HG03025 (cell line): ENCODE results near the gene PTPN14.
"Not testable (repeated sequence)": the region's sequence is repeated elsewhere in the genome, so short reads cannot be mapped to it uniquely, and the experiment has no call there.

ENCODE experiments used
- ATAC-seq: cut with Tn5 transposase; IDR thresholded peaks from one replicate; pipeline ENCODE4 v1.9.1; 2021; ENCODE audit warnings: mild to moderate bottlenecking, moderate library complexity; ENCODE audit not compliant: unreplicated experiment, low FRiP score

The PTPN14 gene

DNA sequence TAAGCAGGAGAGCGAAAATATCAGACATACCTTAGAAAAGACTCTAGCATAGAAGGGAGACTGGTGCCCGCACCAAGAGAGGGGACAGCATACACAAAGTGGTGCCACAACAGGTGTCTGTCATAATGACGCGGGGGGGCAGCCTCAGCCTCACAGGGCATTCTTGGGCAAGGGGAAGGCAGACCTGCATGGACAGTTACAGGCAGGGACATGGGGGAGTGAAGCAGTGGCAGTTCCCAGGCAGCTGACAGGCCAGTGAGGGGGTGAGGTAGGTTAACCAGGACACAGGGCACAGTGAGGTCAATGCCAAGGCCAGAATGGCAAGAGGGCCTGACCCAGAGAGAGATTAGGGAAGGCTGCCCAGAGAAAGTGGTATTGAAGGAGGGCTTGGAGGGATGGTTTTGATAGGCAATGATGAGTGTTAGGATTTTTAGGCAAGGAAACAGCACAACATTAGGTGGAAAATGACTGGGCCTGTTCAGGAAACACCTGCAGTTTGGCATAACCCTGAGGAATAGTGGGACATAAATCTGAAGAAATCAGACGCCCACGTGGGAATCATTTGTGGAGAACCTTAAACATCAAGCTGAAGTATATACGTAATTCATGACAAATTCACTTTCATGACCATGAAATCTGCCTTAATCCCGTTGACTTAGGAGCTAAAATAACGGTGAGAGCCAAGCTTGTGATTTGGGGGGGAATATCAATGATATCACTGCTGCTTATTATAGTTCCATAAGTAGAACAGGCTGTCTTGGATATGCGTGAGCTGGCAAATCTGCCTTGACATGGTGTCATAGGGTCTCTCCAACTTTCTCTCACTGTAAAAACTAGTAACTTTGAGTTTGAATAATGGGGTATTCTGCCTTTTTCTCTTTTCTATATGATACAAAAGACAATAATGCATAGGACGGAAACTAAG lies 8.9 kb downstream of the PTPN14 start:
- no peak for ATAC-seq

DNA sequence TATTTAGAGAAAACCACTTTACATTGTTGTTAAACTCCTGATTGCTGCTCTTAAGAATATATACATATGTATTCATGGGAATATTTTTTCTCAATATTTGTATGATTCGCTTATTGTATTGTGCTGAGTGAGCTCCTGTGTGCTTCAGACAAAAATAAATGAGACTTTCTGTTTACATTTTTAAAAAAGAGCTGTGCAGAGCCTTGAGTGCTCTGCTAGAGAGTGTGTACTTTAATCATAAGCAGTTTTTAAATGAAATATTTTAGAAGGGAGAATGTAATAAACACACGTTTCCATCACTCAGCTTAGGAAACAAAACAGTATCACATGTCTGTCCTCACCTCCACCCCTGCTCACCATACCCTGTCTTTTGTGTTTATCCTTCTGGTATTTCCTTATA lies 9.7 kb downstream of the PTPN14 start:
- no peak for ATAC-seq

DNA sequence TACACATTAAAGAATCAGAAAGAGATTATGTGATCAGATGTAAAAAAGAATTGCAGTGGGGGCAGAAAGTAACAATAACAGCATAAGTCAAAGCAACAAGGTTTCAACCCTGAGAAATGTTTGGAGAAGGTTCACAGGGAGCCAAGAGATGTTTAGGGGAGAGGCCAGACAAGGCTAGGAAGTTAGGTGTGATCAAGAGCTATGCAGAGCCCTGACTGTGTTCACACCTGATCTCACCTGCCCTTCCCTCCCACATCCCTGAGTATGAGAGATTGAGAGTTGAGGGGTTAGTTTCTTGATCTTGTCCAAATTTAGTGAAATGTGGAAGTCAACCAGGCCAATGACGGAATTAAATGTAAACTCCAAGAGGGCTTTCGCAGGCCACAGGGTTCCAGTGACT lies 10.2 kb downstream of the PTPN14 start:
- no peak for ATAC-seq

DNA sequence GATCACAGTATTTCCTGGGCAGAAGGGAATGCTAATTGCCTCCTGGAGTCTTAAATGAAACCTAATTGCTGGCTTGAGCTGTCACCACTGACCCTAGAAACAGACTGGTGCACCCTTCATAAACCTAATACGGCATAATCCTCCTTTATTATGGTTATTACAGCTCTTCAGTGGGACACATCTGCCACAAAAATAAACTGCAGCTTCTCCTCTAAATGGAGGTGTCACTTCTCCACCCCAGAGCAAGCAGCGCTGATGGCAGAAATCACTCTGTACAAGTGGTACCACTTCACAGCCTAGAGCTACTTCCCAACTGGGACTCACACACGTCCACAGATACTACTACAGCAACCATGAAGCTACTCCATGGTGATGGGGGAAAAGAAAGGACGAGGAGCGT lies 11.1 kb downstream of the PTPN14 start:
- no peak for ATAC-seq

DNA sequence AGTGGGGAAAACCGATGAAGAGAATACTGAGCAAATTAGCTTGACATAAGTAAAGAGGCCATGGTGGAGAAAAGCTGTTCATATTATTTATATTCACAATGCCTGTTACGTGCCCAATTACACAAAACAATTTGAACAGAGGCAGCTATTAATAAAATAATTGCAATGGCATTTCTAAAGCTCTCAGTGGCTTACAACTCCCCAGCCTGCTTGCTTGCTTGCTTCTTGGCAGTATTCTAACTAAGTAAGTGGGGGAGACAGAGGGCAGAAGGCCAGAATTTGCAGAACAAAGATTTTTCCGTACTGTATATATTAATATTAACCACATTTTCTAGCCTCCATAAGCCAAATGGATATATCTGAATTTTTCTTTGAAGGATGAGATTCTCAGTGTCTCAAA lies 12.9 kb downstream of the PTPN14 start:
- no peak for ATAC-seq

DNA sequence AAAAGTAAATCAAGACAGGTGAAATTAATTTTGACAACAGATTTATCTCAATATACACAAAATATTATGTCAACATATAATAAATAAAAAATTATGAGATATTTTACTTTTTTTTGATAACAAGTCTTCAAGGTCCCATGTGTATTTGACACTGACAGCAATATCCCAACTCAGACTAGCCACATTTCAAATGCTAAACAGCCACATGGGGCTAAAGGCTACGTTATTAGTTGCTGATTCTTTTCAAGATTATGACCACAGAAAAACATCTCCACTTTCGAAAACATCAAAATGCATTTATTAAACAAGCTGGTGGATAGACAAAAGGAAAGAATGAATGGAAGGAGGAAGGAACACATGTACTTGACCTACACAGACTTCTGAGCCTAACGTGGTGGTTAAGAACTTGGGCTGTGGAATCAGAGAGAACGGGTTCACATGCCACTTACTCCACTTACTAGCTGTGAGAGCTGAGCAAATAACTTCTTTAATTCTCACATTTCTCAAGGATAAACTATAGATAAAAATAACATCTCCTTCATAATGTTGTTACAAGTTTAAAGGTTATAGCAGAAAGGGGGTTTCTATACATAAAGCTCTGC lies 13.4 kb downstream of the PTPN14 start:
- no peak for ATAC-seq

DNA sequence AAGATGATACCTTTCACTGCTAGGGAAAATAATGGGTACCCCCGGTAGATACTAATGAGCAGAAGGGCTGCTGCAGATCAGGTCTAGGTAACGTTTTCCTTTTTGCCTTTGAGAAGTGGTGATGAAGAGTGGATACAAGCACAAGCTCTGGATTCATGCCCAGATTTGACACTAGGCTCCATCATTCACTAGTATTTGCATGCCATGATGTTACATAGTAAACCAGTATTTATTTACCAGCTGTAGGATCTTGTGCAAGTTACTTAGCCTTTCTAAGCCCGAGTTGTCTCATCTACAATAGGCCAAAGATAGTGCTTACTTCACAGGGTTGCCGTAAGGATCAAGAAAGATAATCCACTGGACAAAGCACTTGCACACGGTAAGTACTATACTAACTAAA lies 14.2 kb downstream of the PTPN14 start:
- ATAC-seq = no peak

DNA sequence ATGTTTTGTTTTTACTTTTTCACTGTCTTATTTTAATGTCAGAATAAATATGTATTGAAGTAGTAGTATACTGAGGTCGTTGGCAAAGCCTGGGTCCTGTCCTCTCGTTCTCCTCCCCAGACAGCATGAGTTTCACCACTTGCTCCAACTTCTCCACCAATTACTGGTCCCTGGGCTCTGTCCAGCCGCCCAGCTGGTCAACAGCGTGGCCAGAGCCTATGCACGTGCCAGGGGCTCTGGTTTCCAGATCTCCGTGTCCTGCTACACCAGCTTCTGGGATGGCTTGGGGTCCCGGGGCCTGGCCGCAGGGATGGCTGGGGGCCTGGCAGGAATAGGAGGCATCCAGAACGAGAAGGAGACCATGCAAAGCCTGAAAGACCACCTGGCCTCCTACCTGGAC lies 19.3 kb downstream of the PTPN14 start:
- ATAC-seq = no peak

DNA sequence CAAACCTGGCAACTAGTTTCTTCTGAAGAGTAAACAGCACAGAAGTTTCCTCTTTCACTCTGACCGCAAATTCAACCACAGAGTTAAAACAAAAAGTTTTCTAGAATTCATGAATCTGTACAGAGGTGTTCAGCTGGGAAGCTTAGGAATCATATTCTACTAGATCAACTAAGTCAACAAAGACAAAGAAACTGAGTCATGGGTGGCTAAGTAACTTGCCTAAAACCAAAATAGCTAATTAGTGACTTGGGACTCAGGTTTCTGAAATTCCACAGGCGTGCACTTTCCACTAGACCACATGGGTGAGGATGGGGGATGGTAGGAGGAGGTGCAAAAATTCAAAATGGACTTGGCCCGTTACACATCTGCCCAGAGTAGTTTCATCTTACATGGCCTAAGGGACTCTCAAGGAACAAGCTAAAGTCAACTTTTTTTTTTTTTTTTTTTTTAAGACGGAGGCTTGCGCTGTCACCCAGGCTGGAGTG lies 25.8 kb downstream of the PTPN14 start:
- ATAC-seq = no peak

DNA sequence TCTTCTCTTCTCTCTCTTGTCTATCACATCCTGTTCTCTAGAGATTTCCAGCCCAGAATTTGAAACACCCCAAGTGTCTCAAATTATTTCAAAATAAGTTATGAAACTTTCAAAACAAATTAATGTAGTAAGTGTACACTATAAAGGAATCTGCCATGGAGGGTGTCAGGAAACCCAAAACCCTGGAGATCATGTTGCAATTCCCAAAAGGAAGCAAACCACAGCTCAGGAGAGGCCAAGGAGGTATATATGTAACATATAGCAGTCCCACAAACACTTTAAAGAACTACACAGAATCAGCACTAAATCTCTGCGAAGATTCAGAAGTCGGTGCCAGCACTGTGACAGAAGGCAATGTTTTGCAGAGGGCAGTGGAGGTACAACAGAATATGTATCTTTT lies 26.6 kb downstream of the PTPN14 start:
- no peak for ATAC-seq

DNA sequence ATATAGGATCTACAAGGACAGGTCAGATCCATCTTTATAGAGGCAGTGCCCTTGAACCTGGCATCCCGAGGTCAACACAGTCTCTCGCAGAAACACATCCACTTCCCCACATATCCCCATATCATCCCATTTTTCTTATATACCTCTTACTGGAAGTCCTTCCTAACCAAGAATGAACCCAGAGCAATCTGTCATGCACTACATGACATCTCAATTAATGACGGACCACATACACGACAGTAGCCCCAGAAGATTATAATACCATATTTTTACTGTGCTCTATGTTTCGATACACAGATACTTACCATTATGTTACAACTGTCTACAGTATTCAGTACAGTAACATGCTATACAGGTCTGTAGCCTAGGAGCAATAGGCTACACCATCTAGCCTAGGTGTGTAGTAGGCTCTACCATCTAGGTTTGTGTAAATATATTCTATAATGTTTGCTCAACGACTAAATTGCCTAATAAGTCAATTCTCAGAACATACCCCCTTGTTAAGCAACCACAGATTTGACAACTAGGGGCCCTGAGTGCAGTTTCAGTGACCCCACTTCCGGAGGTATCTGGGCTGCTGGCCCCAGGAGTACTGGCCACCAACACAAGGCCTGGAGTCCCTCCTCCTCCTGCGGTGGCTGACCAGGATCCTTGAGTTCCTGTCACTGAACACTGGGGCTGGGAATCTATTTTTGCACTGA lies 28.1 kb downstream of the PTPN14 start:
- ATAC-seq = no peak

DNA sequence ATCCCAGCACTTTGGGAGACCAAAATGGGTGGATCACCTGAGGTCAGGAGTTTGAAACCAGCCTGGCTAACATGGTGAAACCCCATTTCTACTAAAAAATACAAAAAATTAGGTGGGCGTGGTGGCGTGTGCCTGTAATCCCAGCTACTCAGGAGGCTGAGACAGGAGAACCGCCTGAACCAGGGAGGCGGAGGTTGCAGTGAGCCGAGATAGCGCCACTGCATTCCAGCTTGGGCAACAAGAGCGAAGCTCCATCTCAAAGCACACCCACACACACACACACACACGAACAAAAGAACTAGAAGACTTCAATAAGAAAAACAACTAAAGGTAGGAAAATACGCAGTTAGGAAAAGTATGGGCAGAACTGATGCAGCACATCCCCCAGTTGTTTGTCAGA lies 29.9 kb downstream of the PTPN14 start:
- ATAC-seq = not testable (repeated sequence)

DNA sequence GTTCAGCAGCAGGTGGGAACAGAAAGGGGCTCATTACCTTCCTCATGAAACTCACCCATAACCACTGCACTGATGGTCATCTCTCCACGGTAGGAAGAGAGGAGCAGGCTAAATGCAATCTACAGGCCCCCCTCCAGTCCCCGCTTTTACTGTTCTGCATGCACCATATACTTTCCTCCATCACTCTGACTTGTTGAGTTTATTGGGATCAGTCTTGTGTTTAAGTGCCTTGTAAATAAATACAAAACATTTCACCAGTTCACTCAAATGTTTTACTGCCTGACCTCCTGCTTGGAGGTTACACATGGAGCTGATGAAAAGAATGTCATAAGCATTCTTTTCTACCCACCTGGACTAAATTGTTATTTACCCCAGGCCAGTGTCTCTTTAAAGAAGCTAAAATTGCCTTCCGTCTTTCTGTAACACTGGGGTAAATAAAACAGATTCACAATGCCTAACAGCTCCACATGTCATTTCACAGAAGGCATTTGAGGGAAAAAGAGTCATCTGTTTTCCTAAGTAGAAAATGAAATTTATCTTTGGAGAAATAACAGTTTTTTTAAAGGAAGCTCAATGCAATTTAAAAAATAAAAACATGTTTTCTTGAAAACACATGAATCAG lies 30.7 kb downstream of the PTPN14 start:
- ATAC-seq = no peak

DNA sequence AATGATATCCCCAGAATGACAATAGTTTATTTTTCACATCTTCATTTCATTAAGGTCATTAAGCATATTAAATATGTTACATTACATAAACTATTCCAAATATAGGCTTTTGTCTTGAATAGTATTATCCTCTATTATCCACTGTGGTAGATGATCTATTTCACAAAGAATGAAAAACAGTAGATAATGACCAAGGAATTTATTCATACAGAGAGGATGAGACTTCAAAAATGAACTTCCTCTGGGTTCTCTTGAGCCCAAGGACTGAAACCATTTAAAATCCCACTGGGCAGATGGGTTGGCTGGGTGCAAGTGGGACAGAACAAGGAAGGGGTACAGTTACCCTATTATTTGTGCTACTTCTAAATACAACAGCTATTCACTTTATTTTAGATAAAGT lies 33.0 kb downstream of the PTPN14 start:
- ATAC-seq = no peak

DNA sequence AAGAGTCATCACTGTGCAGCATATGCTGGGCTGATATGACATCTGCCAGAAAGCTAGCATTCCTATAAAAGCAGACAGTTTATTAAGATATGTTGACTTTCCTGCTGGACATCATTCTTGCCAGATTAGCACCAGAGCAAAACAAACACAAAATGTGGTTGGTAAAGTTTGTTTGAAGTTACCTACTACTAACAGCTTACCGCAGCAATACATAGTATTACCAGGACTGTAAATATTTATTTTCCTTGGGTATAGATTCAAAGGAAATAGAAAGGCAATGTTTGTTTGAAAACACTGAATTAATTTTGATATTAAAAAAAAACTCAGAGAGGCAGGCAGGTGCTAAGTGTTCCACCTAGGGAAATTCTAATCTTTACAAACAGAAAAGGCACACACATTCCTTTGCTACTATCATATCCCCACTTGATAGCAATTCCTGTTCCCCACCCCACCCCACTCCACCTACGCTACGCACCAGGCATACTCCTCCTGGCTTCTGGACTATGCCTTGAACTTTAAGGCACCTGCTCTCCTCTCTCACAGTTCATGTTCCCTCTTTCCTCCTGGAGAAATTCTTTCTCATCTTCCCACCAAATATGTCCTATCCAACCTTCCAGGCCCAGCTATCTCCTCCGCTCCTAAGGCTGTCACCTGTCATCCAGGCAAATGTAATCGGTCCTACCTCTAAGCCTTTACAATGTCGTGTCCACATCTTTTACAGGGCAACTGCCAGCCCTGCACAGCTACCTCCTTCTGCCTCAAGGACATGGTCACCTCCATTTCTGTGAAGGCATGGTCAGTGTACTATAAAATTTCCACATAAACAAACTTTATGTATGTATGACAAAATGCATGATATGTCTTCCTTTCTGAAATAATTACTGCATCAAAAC lies 34.7 kb downstream of the PTPN14 start:
- no peak for ATAC-seq

DNA sequence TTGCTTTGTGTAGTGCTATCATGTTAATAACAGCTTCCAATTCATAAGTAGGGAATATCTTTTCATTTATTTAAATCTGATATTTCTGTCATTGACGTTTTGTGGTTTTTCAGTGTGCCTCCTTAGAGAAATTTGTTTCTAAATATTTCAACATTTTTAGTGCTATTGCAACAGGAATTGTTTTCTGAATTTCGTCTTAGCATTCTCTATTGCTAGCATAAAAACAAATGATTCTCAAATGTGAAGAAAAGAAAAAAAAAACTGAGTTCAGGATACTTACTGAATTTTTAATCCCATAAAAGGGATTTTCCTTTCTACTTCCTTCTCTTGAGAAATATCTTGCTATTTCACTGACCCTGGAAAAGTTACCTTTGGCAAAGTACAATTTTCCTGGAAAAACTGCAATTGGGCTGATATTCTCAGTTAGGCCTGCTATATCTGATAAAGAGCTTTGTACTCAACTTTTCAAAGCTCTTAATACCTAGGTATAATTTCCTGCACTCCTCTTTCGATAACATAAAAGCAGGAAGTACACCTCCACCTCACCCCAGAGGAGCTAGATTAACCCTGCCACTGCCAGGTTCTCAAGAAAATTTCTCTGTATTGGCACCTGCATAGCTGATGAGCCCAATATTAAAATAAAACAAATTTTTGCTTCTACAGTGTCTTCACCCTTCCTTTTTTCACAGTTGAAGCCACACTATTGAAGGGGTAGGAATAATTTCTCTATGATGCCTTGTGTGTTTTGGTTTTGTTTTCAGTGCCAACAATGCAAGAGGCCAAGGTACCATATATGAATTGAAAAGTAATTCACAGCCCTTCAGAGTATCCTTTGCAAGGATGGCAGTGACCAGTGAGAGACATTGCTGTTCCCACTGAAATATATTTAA lies 35.6 kb downstream of the PTPN14 start:
- no peak for ATAC-seq

DNA sequence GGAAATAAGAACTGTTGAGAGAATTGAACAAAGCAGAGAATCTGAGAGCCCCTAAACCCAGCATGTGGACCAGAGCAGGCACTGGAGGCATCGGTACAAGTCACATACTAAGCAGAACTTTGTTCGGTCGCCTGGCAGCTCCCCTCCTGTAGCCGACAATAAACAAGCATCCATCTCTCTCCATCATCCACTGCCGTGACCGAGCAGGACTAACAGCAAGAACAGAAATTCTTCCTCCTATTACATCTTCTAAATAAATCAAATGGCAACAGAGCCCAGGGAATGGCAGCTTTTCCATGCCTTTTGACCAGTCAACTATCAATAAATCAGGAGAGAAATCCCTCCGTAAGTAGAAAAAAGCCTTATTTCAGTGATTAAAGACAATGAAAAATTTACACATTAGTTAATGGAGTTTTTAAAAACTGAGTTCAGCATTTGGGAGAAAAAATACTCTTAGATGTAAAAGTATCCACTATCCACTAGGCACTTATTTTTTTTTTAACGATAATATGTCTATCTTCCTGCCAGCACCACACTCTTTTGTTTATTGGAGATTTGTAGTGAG lies 36.5 kb downstream of the PTPN14 start:
- ATAC-seq = no peak

DNA sequence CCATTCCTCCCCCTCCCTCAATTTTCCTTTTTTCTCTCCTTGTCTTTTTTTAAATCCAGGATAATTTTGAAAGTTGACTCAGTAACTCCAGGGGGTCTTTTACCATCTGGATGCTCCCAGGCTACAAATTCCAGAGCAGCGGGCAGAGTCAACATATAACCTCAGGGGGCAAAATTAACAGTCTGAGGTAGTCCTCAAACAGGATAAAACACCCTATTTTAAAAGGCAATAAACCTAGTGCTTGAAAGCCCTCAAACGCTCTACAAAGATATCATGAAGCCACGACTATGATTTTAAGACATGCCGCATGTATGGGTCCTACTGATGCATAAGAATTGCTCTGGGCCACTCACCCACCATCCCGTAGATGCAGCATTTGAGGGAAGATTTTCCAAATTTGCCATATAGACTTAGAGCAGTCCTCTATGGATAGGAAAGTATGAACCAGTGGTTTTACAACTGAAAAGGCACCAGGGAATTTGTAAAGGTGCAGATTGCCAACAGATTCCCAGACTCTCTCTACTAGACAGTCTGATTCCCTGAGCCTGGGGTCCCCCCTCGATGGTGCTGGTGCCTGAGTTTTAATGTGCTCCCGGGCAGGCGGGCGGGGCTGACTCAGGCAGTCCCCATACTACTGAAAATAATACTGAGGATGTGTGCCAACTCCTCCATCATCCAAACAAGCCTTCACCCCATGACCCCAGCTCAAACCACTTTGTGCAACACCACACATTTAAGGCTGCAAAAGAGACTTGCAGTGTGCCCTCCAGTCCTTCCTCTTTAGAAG lies 37.2 kb downstream of the PTPN14 start:
- no peak for ATAC-seq
